NCI-H446 (cell line): ENCODE results near the gene CAVIN1.
"Not testable (repeated sequence)": the region's sequence is repeated elsewhere in the genome, so short reads cannot be mapped to it uniquely, and the experiment has no call there.

Experiments
- DNase-seq, 2 experiments: peaks; one replicate each; lab custom pipeline; 2025; lab: John Stamatoyannopoulos, UW

The CAVIN1 gene, protein sequence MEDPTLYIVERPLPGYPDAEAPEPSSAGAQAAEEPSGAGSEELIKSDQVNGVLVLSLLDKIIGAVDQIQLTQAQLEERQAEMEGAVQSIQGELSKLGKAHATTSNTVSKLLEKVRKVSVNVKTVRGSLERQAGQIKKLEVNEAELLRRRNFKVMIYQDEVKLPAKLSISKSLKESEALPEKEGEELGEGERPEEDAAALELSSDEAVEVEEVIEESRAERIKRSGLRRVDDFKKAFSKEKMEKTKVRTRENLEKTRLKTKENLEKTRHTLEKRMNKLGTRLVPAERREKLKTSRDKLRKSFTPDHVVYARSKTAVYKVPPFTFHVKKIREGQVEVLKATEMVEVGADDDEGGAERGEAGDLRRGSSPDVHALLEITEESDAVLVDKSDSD

DNA sequence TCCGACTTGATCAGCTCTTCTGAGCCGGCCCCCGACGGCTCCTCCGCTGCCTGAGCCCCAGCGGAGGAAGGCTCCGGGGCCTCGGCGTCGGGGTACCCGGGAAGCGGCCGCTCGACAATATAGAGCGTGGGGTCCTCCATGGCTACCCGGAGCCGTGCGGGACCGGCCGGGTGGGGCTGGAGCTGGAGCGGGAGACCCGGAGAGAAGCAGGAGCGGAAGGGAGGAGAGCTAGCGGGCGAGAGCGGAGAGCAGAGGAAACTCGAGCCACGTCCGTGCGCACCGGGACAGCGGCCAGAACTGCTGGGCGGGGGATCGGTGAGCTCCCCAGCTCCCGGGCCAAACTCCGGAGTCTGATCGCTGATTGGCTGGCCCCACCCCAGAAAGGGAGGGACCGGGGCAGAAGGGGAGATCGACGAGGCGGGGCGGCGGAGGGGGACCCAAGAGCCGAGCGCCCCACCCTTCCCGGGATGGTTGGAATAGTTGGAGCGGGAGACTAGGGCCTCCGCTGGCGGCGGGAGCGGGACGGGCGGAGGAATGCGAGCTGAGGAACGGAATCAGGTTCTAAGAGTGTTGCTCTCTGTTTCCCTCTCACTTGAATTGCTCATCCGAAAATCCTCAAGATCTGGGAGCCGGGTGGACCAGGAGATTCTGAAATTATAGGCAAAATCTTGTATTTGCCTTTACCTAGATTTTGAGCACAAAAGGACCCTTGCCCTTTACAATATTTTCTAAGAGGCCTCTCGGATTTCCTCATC, at the start of gene CAVIN1:
Gene CAVIN1, minus strand, starts transcription at position 299 of the 755 bp plus-strand sequence. Its CDS starts 159 bp downstream, at position 140.
- peak; percentile 91 to 94 for DNase-seq

DNA sequence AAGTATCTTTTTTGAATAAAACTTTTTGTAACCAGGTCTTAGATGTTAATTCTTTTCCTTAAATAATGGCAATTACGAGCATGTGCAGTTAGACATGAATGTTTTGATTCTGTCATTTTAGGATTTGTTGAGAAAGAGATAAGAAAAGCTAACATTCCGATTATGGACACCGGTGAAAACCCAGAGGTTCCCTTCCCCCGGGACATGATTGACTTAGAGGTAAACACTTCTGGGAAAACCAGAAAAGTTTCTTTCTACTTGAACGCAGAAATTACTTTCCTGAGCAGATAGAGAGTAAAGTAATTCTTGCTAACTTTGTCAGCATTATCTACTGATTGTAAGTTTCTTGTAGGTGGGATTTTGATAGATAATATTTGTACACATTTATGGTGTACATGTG, 44.8 kb upstream of the CAVIN1 start:
- DNase-seq, result no peak

DNA sequence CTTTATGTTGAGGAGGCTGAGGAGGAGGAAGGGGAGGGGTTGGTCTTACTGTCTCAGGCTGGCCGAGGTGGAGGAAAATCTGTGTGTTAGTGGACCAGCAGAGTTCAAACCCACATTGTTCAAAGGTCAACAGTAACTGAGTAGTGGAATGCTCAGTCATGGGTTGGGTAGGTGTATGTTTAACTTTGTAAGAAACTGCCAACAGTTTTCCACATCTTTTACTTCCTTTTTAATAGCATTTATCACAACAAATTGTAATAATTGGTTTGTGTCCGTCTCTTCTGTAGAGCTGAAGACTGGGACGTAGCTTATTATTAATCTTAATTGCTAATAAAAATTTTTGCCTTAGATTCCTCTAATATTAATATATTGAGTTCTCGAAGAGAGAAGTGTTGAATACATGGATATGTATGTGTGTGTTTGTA, 40.9 kb upstream of the CAVIN1 start:
- DNase-seq, result no peak

DNA sequence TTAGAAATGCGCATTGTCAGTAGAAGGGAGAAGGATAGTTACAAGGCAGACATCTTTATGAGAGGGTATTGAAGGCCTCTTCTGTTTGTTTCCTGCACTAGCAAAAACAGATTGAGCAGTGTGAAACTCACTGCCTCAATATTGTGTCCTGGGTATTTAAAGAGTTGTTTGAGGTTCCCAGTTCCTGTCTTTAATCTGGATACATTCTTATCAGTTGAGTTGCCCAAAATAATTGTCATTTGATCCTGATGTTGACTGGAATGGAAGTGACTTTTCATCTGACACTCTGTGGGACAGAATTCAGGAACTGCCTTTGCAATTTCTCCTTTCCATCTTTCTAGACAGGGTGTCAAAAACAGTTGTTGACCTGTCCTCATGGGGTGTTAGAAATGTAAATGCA, 37.3 kb upstream of the CAVIN1 start:
- no peak for DNase-seq

- no peak for DNase-seq
These were observed 36.8 kb upstream of the CAVIN1 start for GRCh38 chr17:42459801-42460281.

DNA sequence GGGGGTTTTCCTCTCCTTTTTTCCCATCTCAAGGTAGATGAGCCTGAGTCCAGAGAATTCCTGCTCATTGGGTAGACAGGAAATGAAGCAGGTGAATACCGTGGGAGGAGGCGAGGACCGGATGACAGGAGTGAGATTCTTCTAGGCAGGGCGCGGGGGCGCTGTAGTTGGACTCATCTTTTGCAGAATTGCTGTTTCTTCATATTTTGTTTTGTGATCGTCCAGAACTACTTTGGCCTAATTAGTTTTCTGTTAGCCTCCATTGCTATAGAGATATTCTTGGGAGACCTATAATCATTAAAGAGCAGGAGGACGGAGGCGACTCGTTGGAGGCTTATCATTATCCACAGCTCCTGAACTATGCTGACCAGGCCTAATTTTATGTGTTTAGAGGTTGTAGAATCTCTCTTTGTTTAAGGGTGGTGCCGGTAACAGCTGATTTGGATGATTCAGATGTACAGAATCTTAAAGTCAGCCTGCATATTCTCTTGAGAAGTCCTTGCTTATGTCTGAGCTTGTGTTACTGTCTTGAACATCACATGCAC, 36.3 kb upstream of the CAVIN1 start:
- DNase-seq, result peak in 1 of 2 experiments; percentile 18

- peak; percentile 72 to 91 for DNase-seq
These were observed 35.6 kb upstream of the CAVIN1 start, which contains the start of gene ATP6V0A1 for GRCh38 chr17:42458497-42459255. ATP6V0A1 (plus strand) TSS chr17:42458878; CDS start chr17:42460895, 2,017 bp downstream.

DNA sequence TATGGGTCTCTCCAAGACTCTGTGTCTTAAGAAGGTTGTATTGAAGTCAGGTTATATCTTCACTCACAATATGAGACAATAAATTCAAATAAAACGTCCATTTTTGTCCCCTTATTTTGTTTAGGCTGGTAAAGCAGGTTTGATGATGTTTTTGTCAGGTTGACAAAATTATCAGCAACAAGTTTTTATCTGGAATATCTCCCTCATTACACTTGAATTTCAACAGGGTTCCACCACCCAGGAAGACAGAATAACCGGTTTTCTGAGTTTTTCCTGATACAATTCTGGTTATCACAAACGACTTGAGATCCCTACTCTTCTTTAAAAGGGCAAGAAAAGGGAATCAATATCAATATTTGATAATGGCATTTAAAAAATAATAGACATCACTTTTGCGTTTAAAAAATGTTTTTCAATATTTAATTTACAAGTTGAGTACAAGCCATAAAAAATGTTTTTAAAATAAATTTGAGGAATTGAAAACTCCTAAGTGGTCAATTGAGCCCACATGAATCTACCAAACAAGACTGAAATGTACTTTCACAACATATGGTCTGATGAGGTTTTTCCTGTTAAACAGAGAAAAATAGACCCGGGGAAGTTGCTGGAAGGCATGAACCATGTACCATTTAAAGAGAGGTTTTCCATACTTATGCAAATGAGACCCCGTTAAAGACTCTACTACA, 34.2 kb upstream of the CAVIN1 start:
- DNase-seq, result no peak

GRCh38 chr17:42456223-42457106, 33.4 kb upstream of the CAVIN1 start:
- DNase-seq, result no peak

- DNase-seq, result not testable (repeated sequence)
These were observed 31.9 kb upstream of the CAVIN1 start for GRCh38 chr17:42454987-42455386.

- DNase-seq, result no peak
These were observed 30.4 kb upstream of the CAVIN1 start for GRCh38 chr17:42453439-42453838.

DNA sequence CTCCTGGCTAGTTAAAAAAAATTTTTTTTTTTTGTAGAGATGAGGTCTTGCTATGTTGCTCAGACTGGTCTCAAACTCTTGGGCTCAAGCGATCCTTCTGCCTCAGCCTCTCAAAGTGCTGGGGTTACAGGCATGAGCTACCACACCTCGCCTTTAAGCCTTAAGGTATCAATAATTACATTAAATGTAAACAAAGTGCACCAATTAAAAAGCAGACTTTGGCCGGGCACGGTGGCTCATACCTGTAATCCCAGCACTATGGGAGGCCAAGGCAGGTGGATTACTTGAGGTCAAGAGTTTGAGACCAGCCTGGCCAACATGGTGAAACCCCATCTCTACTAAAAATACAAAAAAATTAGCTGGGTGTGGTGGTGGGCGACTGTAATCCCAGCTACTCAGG, 28.2 kb upstream of the CAVIN1 start:
- not testable (repeated sequence) for DNase-seq

- not testable (repeated sequence) for DNase-seq
These were observed 26.8 kb upstream of the CAVIN1 start for GRCh38 chr17:42449838-42450237.

GRCh38 chr17:42449176-42449575, 26.1 kb upstream of the CAVIN1 start:
- not testable (repeated sequence) for DNase-seq

- DNase-seq, result no peak
These were observed 19.1 kb upstream of the CAVIN1 start for GRCh38 chr17:42442196-42442565.

- no peak for DNase-seq
These were observed 18.5 kb upstream of the CAVIN1 start for GRCh38 chr17:42441371-42442195.

DNA sequence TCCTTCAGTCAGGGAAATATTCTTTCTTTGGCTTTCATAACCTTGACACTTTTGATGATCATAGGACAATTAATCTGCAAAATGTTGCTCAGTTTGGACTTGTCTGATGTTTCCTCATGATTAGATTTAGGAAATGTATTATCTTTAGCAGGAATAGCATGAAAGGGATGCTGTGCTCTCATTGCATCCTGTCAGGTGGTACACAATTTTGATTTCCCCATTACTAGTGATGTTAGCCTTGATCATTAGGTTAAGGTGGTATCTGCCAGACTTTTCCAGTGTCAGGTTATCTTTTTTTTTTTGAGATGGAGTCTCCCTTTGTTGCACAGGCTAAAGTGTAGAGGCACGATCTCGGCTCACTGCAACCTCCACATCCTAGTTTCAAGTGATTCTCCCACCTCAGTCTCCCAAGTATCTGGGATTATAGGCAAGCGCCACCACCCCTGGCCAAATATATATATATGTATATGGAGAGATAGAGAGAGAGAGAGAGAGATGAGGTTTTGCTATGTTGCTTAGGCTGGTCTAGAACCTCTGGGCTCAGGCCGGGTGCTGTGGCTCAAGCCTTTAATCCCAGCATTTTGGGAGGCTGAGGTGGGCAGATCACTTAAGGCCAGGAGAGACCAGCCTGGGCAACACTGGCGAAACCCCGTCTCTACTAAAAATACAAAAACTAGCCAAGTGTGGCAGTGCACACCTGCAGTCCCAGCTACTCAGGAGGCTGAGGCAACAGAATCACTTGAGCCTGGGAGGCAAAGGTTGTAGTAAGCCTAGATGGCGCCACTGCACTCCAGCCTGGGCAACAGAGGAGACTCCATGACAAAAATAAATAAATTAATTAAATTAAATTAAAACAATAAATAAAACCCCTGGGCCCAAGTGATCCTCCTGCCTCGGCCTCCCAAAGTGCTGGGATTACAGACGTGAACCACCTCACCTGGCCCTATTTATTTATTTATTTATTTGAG, 15.8 kb upstream of the CAVIN1 start:
- no peak for DNase-seq

DNA sequence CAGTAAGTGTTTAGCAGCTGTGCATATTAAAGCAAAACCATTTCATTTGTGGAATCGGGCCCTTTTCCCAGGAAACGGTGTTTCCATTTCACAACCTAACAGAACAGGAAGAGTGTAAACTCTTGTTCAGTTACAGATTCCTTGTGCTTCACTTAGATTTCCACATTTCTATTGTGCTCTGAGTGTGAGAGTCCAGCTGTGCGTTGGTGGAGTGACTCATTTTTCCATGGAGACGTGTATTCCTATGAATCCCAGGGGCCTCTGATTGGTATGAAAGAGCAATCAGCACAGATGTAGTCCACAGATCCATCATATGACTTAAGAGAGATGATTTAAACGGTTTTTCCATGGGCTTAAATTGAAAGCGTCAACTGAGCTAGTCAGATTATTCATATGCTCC, 13.3 kb upstream of the CAVIN1 start:
- no peak for DNase-seq
